ENCODE results near the gene CACNA2D2. TPM values are rescaled to one million over a fixed set of nuclear protein-coding genes. Genes with fewer than 3 reads are reported as not detected.
A peak's percentile ranks its signal among the peaks of the same experiment; 100 is the strongest.

Gene CACNA2D2
- total and polyA plus RNA-seq, 2 of the 8 experiments (the other 6 are each of a cell fraction or from before 2014, with no cell fraction given): 14.1 to 25.0 TPM

DNA sequence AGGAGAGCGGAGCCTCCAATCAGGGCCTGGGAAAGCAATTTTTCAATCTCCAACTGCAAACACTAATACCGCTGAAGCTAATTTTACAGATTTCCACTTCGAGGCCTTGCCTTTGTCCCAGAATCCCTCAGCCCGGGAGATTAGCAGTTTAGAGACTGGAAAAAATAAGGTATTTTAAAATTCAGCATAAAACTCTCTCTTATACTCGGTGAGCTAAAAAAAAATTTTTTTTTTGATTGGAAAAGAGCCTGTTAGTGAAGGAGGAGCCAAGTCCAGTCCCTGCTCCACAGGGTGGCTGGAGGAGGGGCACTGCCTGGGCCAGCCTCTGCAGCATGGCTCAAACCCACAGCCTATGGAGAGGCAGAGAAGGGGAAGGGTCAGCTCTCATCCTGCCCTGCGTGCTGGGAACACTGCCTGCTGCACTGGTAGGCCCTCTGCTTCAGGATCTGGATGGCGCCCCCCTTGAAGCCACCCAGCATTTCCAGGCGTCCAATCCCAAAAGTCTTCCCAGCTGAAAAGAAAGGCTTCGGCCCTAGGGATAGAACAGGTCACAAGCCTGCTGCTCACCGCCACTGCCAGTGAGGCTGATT, 48.9 kb downstream of the CACNA2D2 start:
- CTCF ChIA-PET (ENCODE audit: partially characterized antibody): interaction anchor here (0.8 to 6.1 kb wide), 14 partner anchors 14 to 96 kb away, joined by 3 to 41 read pairs (median 4); no protein-coding TSS in a partner anchor
- Histone ChIP-seq H3K9ac (replicated peaks in 1 of 4; ENCODE audit: extremely low read depth in 1 of 4, low read depth in 3 of 4, low read length in 3 of 4) (no peak overlapping the region), H2AFZ (ENCODE audit: low read length) (no peak overlapping the region), H2BK12ac (ENCODE audit: low read depth, low read length) (no peak overlapping the region), H3K4me2 (ENCODE audit: insufficient read depth in 1 of 2, low read depth in 2 of 2, low read length in 2 of 2) (no peak overlapping the region), H4K91ac (replicated peaks; ENCODE audit: insufficient read length, low read length) (peak overlapping the region; percentile 12), H3K36me3 (ENCODE audit: control insufficient read depth in 2 of 4, insufficient read depth in 4 of 4, low read length in 3 of 4) (no peaks in the 10 kb centered on the region), H3K4me3 (ENCODE audit: extremely low read depth in 1 of 4, insufficient read depth in 2 of 4, low read depth in 3 of 4, low read length in 4 of 4) (no peak overlapping the region), H3K27me3 (replicated peaks in 1 of 4; ENCODE audit: control insufficient read depth in 3 of 4, extremely low read depth in 1 of 4, insufficient read depth in 3 of 4, low read length in 3 of 4) (no peaks in the 10 kb centered on the region), H3K23me2 (ENCODE audit: low read depth, low read length) (no peaks in the 10 kb centered on the region), H3K4me1 (replicated peaks in 1 of 4; ENCODE audit: control insufficient read depth in 3 of 4, insufficient read depth in 4 of 4, low read length in 3 of 4) (peaks cover 0 to 31% (median 18%) of the 10 kb centered on the region in 4 experiments; a peak in 6 of 7 replicates), H2BK5ac (ENCODE audit: low read depth, low read length) (0 out of 2 replicates have a peak overlapping the region, but pooled peaks have one; percentile 56), H2AK5ac (ENCODE audit: low read depth, low read length) (no peak overlapping the region; the same call in 1 of the 2 replicates), H4K20me1 (replicated peaks in 1 of 2; ENCODE audit: control insufficient read depth in 1 of 2, insufficient read depth in 2 of 2, low read length in 2 of 2) (no peaks in the 10 kb centered on the region), H3K27ac (ENCODE audit: low read depth, low read length) (no peak overlapping the region), H2BK20ac (ENCODE audit: low read length) (no peak overlapping the region), H3K14ac (ENCODE audit: insufficient read length) (no peak overlapping the region), H2BK15ac (ENCODE audit: low read length) (peak overlapping the region; percentile 74), H3K23ac (ENCODE audit: insufficient read length) (no peak overlapping the region), H3K9me3 (ENCODE audit: insufficient read depth in 2 of 2, low read depth in 1 of 2, low read length in 1 of 2) (no peaks in the 10 kb centered on the region), H4K8ac (ENCODE audit: extremely low read depth, insufficient read depth, low read length) (no peak overlapping the region; the same call in 1 of the 2 replicates), H3K56ac (replicated peaks; ENCODE audit: insufficient read length, low read depth, low read length) (no peak overlapping the region), H2BK120ac (replicated peaks; ENCODE audit: low read depth, low read length) (no peak overlapping the region), H3K79me1 (ENCODE audit: low read depth, low read length) (no peaks in the 10 kb centered on the region; the same call in 1 of the 2 replicates), H3K4ac (replicated peaks; ENCODE audit: insufficient read length, low read depth, low read length) (no peak overlapping the region), H3K79me2 (ENCODE audit: control insufficient read depth in 1 of 2, insufficient read depth in 2 of 2, low read length in 2 of 2) (no peaks in the 10 kb centered on the region), H4K5ac (ENCODE audit: insufficient read length, low read depth, low read length) (peak overlapping the region; percentile 6), H3K18ac (ENCODE audit: extremely low read depth, low read length) (no peak overlapping the region)
- DNase-seq (ENCODE audit: low read depth in 1 of 2, low spot score in 2 of 2) (peak in 1 of 2 experiments; percentile 67), FAIRE-seq (peak; percentile 24)
- POLR2A ChIA-PET (ENCODE audit: partially characterized antibody): interaction anchor here (0.7 to 1.5 kb wide), 6 partner anchors 12 to 97 kb away, joined by 3 to 5 read pairs (median 3); no protein-coding TSS in a partner anchor
- WGBS, 2 experiments (ENCODE audit: extremely low coverage in 1 of 2, insufficient coverage in 1 of 2, insufficient read length in 1 of 2, insufficient replicate concordance in 2 of 2, low coverage in 1 of 2, low lambda C conversion rate in 2 of 2, missing lambda C conversion rate in 1 of 2): 71% methylated on average over 10 of the region's 10 CpGs; no CpG with 5 or more reads in 1 of the 2 experiments
- TF ChIP-seq, protein P1, sequence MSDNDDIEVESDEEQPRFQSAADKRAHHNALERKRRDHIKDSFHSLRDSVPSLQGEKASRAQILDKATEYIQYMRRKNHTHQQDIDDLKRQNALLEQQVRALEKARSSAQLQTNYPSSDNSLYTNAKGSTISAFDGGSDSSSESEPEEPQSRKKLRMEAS (IDR thresholded peaks at IDR 0.05): peak; percentile 46; the same call in 1 of the 2 replicates
- TF ChIP-seq SIRT6 (IDR thresholded peaks at IDR 0.05; ENCODE audit: low read length): no peak

Measured in H1 (cell line).